Vagina (tissue), 2 donors: ENCODE measurements around the gene INO80D. TPM values are rescaled to one million over a fixed set of nuclear protein-coding genes. Genes with fewer than 3 reads are reported as not detected.

ENCODE experiments used
- DNase-seq, 2 donors: peaks; one replicate each; pipeline ENCODE4 v3.0.0-alpha.2; 2017; ENCODE audit errors: extremely low spot score in 2 of 2
- H3K27ac ChIP-seq: fragments of 200-600 bp; sonication (generic); one replicate; pipeline ENCODE4 v1.5.1; 2019
- H3K27me3 ChIP-seq: fragments of 200-600 bp; sonication (generic); one replicate; pipeline ENCODE4 v1.5.1; 2019
- H3K36me3 ChIP-seq, 2 donors: fragments of 200-600 bp; sonication (generic); one replicate each; pipeline ENCODE4 v1.5.1; 2017 to 2019
- H3K4me1 ChIP-seq: fragments of 200-600 bp; sonication (generic); one replicate; pipeline ENCODE4 v1.5.1; 2019
- H3K4me3 ChIP-seq, 2 donors: fragments of 200-600 bp; sonication (generic); 1 replicate in 1 of 2; 2 replicates in 1 of 2; pipeline ENCODE4 v1.5.1; 2016 to 2019
- H3K9me3 ChIP-seq: fragments of 200-600 bp; sonication (generic); one replicate; pipeline ENCODE4 v1.5.1; 2019
- CTCF ChIP-seq, 3 experiments: fragments of 450-650 bp in 2 of 3; fragments of 200-600 bp in 1 of 3; sonication (generic) in 1 of 3; IDR thresholded peaks; one replicate each; pipeline ENCODE4 v1.5.1; 2017 to 2019; ENCODE audit warnings: antibody characterized with exemption in 3 of 3, mild to moderate bottlenecking in 2 of 3, moderate library complexity in 2 of 3
- POLR2A ChIP-seq, 2 donors: fragments of 450-650 bp; IDR thresholded peaks; one replicate each; pipeline ENCODE4 v1.6.1; 2017; ENCODE audit warnings: antibody characterized with exemption in 2 of 2, mild to moderate bottlenecking in 2 of 2, moderate library complexity in 2 of 2
- POLR2AphosphoS5 ChIP-seq, 2 donors: sonication (generic); formaldehyde crosslinking; IDR thresholded peaks; one replicate each; pipeline ENCODE4 v1.9.0; 2017; ENCODE audit warnings: antibody characterized with exemption in 2 of 2, mild to moderate bottlenecking in 2 of 2, low read depth in 1 of 2; ENCODE audit not compliant: insufficient read depth in 1 of 2
- intact Hi-C: fragments of 100-400 bp; cut with DNase I; formaldehyde crosslinking; loops from one replicate; pipeline ENCODE4 v1.15.1; 2023
- total RNA-seq: library from RNA; depleted of rRNA; stranded (reverse); fragments of >200 nt; gene quantifications from one replicate; pipeline ENCODE4 v1.2.3, GENCODE V29; 2016

Gene INO80D
- total RNA-seq, 1 donor from 2014 or later = 18.4 TPM

GRCh38 chr2:206063635-206064034 lies 22.3 kb downstream of the INO80D start:
- H3K27me3 ChIP-seq = no peaks in the 10 kb centered on the region
- peaks cover 0 to 6% of the 10 kb centered on the region in 2 donors for H3K36me3 ChIP-seq
- TF ChIP-seq CTCF (IDR thresholded peaks at IDR 0.05) (no peak), POLR2A (IDR thresholded peaks at IDR 0.05) (no peak), POLR2AphosphoS5 (IDR thresholded peaks at IDR 0.05; ENCODE audit: insufficient read depth in 1 of 2, low read depth in 1 of 2) (no peak)
- no peaks in the 10 kb centered on the region for H3K4me1 ChIP-seq
- H3K9me3 ChIP-seq = no peaks in the 10 kb centered on the region
- intact Hi-C loops = no loop called here
- H3K4me3 ChIP-seq = no peak overlapping the region
- H3K27ac ChIP-seq = no peak overlapping the region
- no peak for DNase-seq

- no peak for TF ChIP-seq CTCF (IDR thresholded peaks at IDR 0.05)
- TF ChIP-seq POLR2AphosphoS5 (IDR thresholded peaks at IDR 0.05; ENCODE audit: insufficient read depth in 1 of 2, low read depth in 1 of 2) = no peak
- no peak for TF ChIP-seq POLR2A (IDR thresholded peaks at IDR 0.05)
These were observed 23.2 kb downstream of the INO80D start for GRCh38 chr2:206062724-206063123.

GRCh38 chr2:206056286-206056685 lies 29.7 kb downstream of the INO80D start:
- Histone ChIP-seq H3K4me1 (no peaks in the 10 kb centered on the region), H3K27me3 (no peaks in the 10 kb centered on the region), H3K27ac (no peak overlapping the region), H3K36me3 (peaks cover 0 to 31% of the 10 kb centered on the region in 2 donors), H3K4me3 (no peak overlapping the region), H3K9me3 (no peaks in the 10 kb centered on the region)
- intact Hi-C loops = no loop called here
- DNase-seq = no peak
- TF ChIP-seq POLR2AphosphoS5 (IDR thresholded peaks at IDR 0.05; ENCODE audit: insufficient read depth in 1 of 2, low read depth in 1 of 2) = no peak

More at GRCh38 chr2:206062724-206063123, 23.2 kb downstream of the INO80D start:
- no peaks in the 10 kb centered on the region for H3K9me3 ChIP-seq
- intact Hi-C loops = no loop called here
- H3K36me3 ChIP-seq = peaks cover 0 to 6% of the 10 kb centered on the region in 2 donors
- H3K4me3 ChIP-seq = no peak overlapping the region
- no peak overlapping the region for H3K27ac ChIP-seq
- DNase-seq = no peak
- no peaks in the 10 kb centered on the region for H3K27me3 ChIP-seq
- no peaks in the 10 kb centered on the region for H3K4me1 ChIP-seq

GRCh38 chr2:206054952-206055351 lies 31.0 kb downstream of the INO80D start:
- H3K4me3 ChIP-seq = no peak overlapping the region
- H3K36me3 ChIP-seq = peaks cover 0 to 31% of the 10 kb centered on the region in 2 donors
- no peaks in the 10 kb centered on the region for H3K4me1 ChIP-seq
- DNase-seq = no peak
- no peak overlapping the region for H3K27ac ChIP-seq
- intact Hi-C loops = no loop called here
- H3K9me3 ChIP-seq = no peaks in the 10 kb centered on the region
- TF ChIP-seq POLR2AphosphoS5 (IDR thresholded peaks at IDR 0.05; ENCODE audit: insufficient read depth in 1 of 2, low read depth in 1 of 2) = no peak
- TF ChIP-seq POLR2A (IDR thresholded peaks at IDR 0.05) = no peak
- no peak for TF ChIP-seq CTCF (IDR thresholded peaks at IDR 0.05)
- H3K27me3 ChIP-seq = no peaks in the 10 kb centered on the region

- no peak for DNase-seq
- Histone ChIP-seq H3K27ac (no peak overlapping the region), H3K9me3 (no peaks in the 10 kb centered on the region), H3K27me3 (no peaks in the 10 kb centered on the region), H3K4me3 (no peak overlapping the region), H3K36me3 (peaks cover 0 to 26% of the 10 kb centered on the region in 2 donors), H3K4me1 (peaks cover 6% of the 10 kb centered on the region)
- TF ChIP-seq CTCF (IDR thresholded peaks at IDR 0.05) = no peak
- no peak for TF ChIP-seq POLR2A (IDR thresholded peaks at IDR 0.05)
- no peak for TF ChIP-seq POLR2AphosphoS5 (IDR thresholded peaks at IDR 0.05; ENCODE audit: insufficient read depth in 1 of 2, low read depth in 1 of 2)
- intact Hi-C loops = no loop called here
These were observed 34.1 kb downstream of the INO80D start for GRCh38 chr2:206051912-206052311.
